HEK293 (cell line): ENCODE data around the gene CAMKMT.

Experiments used
- CTCF ChIA-PET: fragments of 350-600 bp; formaldehyde crosslinking; extraction: SDS; loops from one replicate; lab custom pipeline; 2021; ENCODE audit warnings: antibody characterized with exemption; lab: Yijun Ruan, JAX
- POLR2A ChIA-PET: fragments of 300-600 bp; formaldehyde crosslinking; extraction: SDS; loops from one replicate; lab custom pipeline; 2020; ENCODE audit warnings: antibody characterized with exemption, inconsistent platforms; lab: Yijun Ruan, JAX
- H3K27ac ChIP-seq: fragments of 200-500 bp; sonication (Bioruptor generic); 2 replicates; pipeline ENCODE4 v1.5.1; 2014; ENCODE audit warnings: low read depth, low read length, control low read depth, inconsistent platforms; ENCODE audit errors: extremely low read depth
- H3K36me3 ChIP-seq, 2 experiments: fragments of 200-500 bp in 1 of 2; sonication (Bioruptor generic) in 1 of 2; 1 replicate in 1 of 2; 2 replicates in 1 of 2; pipeline ENCODE4 v1.5.1; 2014 to 2017; ENCODE audit warnings: inconsistent platforms in 2 of 2, low read length in 2 of 2; ENCODE audit not compliant: control insufficient read depth in 2 of 2, insufficient read depth in 1 of 2
- H3K4me1 ChIP-seq: fragments of 200-500 bp; sonication (Bioruptor generic); 2 replicates; pipeline ENCODE4 v1.5.1; 2014; ENCODE audit warnings: mild to moderate bottlenecking, low read length, inconsistent platforms; ENCODE audit not compliant: control insufficient read depth, insufficient read depth
- H3K4me3 ChIP-seq: 2 replicates; pipeline ENCODE4 v1.5.1; 2011; ENCODE audit warnings: low read depth, mild to moderate bottlenecking, control low read depth, low read length, moderate library complexity
- H3K9me3 ChIP-seq: fragments of 200-500 bp; sonication (Bioruptor generic); 2 replicates; pipeline ENCODE4 v1.5.1; 2014; ENCODE audit warnings: low read depth, low read length, inconsistent platforms; ENCODE audit not compliant: control insufficient read depth, insufficient read depth
- IKZF3 ChIP-seq: fragments of 450-650 bp; IDR thresholded peaks from 2 replicates; pipeline ENCODE4 v1.5.0; 2018; ENCODE audit warnings: missing biosample characterization, mild to moderate bottlenecking, missing genetic modification characterization, moderate library complexity
- SCRT1 ChIP-seq: fragments of 450-650 bp; formaldehyde crosslinking; IDR thresholded peaks from 2 replicates; pipeline ENCODE4 v1.5.1; 2016; ENCODE audit warnings: missing biosample characterization, missing genetic modification characterization, borderline replicate concordance
- SP7 ChIP-seq: fragments of 450-650 bp; formaldehyde crosslinking; IDR thresholded peaks from 2 replicates; pipeline ENCODE4 v1.5.1; 2016; ENCODE audit warnings: missing biosample characterization, missing genetic modification characterization
- ZNF23 ChIP-seq: fragments of 450-650 bp; formaldehyde crosslinking; IDR thresholded peaks from 2 replicates; pipeline ENCODE4 v1.5.1; 2016; ENCODE audit warnings: missing biosample characterization, missing genetic modification characterization, borderline replicate concordance
- ZNF239 ChIP-seq: fragments of 450-650 bp; formaldehyde crosslinking; IDR thresholded peaks from 2 replicates; pipeline ENCODE4 v1.5.1; 2016; ENCODE audit warnings: missing biosample characterization, missing genetic modification characterization
- ZNF280C ChIP-seq: fragments of 450-650 bp; formaldehyde crosslinking; IDR thresholded peaks from 2 replicates; pipeline ENCODE4 v1.5.1; 2016; ENCODE audit warnings: missing biosample characterization, missing genetic modification characterization
- ZNF280D ChIP-seq: fragments of 450-650 bp; formaldehyde crosslinking; IDR thresholded peaks from 2 replicates; pipeline ENCODE4 v1.5.1; 2016; ENCODE audit warnings: missing biosample characterization, missing genetic modification characterization
- ZNF549 ChIP-seq: fragments of 450-650 bp; IDR thresholded peaks from 2 replicates; pipeline ENCODE4 v1.5.1; 2018; ENCODE audit warnings: missing biosample characterization, missing genetic modification characterization, mild to moderate bottlenecking, inconsistent platforms, moderate library complexity
- ZNF645 ChIP-seq: fragments of 450-650 bp; formaldehyde crosslinking; IDR thresholded peaks from 2 replicates; pipeline ENCODE4; 2016; ENCODE audit warnings: missing biosample characterization, missing genetic modification characterization
- ZNF843 ChIP-seq: fragments of 450-650 bp; formaldehyde crosslinking; IDR thresholded peaks from 2 replicates; pipeline ENCODE4 v1.5.1; 2016; ENCODE audit warnings: missing biosample characterization, missing genetic modification characterization
- TF ChIP-seq, protein P1 (sequence below): fragments of 450-650 bp; formaldehyde crosslinking; IDR thresholded peaks from 2 replicates; pipeline ENCODE4 v1.5.1; 2016; ENCODE audit warnings: missing biosample characterization, missing genetic modification characterization

The CAMKMT gene

DNA sequence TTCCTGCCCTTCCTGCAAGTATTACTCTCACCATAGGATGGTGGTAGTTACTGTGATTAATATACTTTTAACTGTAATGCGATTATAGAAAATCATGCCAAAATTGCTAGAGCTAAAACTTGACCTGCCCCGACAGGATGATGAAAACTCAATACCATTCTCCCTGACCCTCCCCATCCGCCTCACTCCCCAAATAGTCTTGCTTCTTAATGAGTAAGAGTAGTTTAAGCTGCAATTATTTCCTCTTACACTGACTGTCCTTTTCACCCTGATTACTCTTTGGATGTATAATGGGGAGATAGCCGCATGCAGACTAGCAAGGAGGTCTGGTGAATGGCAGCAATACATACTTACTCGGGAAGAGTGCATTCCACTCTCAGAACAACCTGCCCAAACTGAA is 310.2 kb downstream of the CAMKMT start:
- Histone ChIP-seq H3K9me3 (no peaks in the 10 kb centered on the region), H3K4me3 (no peak overlapping the region), H3K36me3 (no peaks in the 10 kb centered on the region), H3K4me1 (peaks cover 11% of the 10 kb centered on the region), H3K27ac (no peak overlapping the region)
- POLR2A ChIA-PET: no interaction called here
- TF ChIP-seq SP7 (tag by site-specific recombination) (no peak), ZNF843 (no peak), ZNF549 (tag by site-specific recombination) (no peak), ZNF239 (tag by site-specific recombination) (no peak)
- TF ChIP-seq, protein P1, sequence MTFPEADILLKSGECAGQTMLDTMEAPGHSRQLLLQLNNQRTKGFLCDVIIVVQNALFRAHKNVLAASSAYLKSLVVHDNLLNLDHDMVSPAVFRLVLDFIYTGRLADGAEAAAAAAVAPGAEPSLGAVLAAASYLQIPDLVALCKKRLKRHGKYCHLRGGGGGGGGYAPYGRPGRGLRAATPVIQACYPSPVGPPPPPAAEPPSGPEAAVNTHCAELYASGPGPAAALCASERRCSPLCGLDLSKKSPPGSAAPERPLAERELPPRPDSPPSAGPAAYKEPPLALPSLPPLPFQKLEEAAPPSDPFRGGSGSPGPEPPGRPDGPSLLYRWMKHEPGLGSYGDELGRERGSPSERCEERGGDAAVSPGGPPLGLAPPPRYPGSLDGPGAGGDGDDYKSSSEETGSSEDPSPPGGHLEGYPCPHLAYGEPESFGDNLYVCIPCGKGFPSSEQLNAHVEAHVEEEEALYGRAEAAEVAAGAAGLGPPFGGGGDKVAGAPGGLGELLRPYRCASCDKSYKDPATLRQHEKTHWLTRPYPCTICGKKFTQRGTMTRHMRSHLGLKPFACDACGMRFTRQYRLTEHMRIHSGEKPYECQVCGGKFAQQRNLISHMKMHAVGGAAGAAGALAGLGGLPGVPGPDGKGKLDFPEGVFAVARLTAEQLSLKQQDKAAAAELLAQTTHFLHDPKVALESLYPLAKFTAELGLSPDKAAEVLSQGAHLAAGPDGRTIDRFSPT (tag by site-specific recombination): no peak
- CTCF ChIA-PET: no interaction called here

- POLR2A ChIA-PET: no interaction called here
Measured at GRCh38 chr2:44672431-44672830, 310.7 kb downstream of the CAMKMT start.

More at GRCh38 chr2:44672431-44672830, 310.7 kb downstream of the CAMKMT start:
- Histone ChIP-seq H3K36me3 (no peaks in the 10 kb centered on the region), H3K27ac (no peak overlapping the region)
- no peak for TF ChIP-seq ZNF280C (tag by site-specific recombination)
- TF ChIP-seq IKZF3: no peak
- no peak for TF ChIP-seq ZNF23 (tag by site-specific recombination)
- TF ChIP-seq ZNF280D: no peak
- TF ChIP-seq ZNF645 (tag by site-specific recombination): no peak
- TF ChIP-seq SCRT1 (tag by site-specific recombination): no peak
- TF ChIP-seq, all 188 proteins: peak for 0
- Histone ChIP-seq H3K4me3 (no peak overlapping the region), H3K4me1 (peaks cover 11% of the 10 kb centered on the region), H3K9me3 (no peaks in the 10 kb centered on the region)
- CTCF ChIA-PET: interaction anchor here (0.8 kb wide), 1 partner anchor 284 kb away, joined by 3 read pairs; no protein-coding TSS in a partner anchor
